ENCODE data around the gene SCG5.

DNA sequence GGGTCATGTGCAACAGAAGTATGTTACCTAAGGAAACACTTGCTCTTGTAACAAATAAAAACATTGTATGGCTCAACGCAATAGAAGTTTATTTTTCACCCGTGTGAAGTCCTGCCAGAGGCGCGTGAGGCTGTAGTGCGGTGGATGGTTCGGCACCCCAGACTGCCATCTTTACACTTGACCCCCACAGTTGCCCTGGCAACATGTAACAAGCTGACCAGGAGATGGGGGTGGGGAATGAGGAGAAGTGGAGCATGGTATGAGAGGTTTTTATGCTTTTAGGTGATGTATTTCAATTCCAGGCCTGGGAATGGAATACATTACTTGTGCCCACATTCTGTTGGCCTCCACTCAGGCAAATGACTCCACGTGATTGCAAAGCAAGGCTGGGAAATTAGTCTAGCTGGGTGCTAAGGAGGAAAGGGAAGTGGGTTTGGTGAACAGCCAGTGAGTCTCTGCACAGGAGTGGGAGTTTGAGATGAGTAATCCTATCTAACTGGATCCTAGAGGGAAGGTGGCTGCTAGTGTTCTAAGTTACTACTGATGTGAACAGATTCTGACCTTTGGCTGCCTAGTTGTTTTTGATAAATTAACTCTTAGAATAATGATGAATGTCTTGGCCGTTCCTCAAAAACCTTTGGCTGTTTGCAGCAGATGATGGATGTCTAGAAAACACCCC is 42.5 kb downstream of the SCG5 start:
- no peak for TF ChIP-seq ZFP30 (CRISPR knock-in tag; IDR thresholded peaks at IDR 0.05)
- TF ChIP-seq, protein P1, sequence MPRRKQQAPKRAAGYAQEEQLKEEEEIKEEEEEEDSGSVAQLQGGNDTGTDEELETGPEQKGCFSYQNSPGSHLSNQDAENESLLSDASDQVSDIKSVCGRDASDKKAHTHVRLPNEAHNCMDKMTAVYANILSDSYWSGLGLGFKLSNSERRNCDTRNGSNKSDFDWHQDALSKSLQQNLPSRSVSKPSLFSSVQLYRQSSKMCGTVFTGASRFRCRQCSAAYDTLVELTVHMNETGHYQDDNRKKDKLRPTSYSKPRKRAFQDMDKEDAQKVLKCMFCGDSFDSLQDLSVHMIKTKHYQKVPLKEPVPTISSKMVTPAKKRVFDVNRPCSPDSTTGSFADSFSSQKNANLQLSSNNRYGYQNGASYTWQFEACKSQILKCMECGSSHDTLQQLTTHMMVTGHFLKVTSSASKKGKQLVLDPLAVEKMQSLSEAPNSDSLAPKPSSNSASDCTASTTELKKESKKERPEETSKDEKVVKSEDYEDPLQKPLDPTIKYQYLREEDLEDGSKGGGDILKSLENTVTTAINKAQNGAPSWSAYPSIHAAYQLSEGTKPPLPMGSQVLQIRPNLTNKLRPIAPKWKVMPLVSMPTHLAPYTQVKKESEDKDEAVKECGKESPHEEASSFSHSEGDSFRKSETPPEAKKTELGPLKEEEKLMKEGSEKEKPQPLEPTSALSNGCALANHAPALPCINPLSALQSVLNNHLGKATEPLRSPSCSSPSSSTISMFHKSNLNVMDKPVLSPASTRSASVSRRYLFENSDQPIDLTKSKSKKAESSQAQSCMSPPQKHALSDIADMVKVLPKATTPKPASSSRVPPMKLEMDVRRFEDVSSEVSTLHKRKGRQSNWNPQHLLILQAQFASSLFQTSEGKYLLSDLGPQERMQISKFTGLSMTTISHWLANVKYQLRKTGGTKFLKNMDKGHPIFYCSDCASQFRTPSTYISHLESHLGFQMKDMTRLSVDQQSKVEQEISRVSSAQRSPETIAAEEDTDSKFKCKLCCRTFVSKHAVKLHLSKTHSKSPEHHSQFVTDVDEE (CRISPR knock-in tag; IDR thresholded peaks at IDR 0.05): no peak

Measured in SK-N-SH treated with all-trans-retinoic acid at 6 μM for 48 hours (cell line).